SH-SY5Y (cell line): Measurements from ENCODE around the gene C5orf24.

ENCODE experiments used
- GATA2 ChIP-seq: IDR thresholded peaks from 2 replicates; pipeline ENCODE4 v1.6.1; 2011; ENCODE audit warnings: mild to moderate bottlenecking, low read depth, low read length
- GATA3 ChIP-seq: IDR thresholded peaks from 2 replicates; pipeline ENCODE4 v1.6.1; 2011; ENCODE audit warnings: low read depth, mild to moderate bottlenecking, low read length, moderate library complexity

DNA sequence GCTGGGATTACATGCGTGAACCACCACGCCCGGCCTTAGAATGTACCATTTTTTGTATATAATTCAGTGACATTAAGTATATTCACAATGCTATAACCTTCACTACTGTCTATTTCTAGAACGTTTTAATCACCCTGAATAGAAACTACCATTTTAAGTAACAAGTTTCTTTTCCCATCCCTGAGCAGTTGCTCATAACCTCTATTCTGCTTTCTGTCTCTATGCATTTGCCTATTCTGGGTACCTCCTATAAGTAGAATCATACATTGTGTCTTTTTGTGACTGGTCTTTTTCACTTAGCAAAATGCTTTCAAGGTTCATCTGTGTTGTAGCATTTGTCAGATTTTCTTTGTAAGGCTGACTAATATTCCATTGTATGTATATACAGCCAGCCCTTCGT is 47.3 kb upstream of the C5orf24 start:
- TF ChIP-seq GATA2 (no peak), GATA3 (no peak)
